ENCODE results near the gene PXMP4. TPM values are rescaled to one million over a fixed set of nuclear protein-coding genes. Genes with fewer than 3 reads are reported as not detected.

The PXMP4 gene
- total RNA-seq, 1 donor from 2014 or later: 12.8 TPM

- no peak for DNase-seq
These were observed 38.3 kb downstream of the PXMP4 start for GRCh38 chr20:33681728-33682353.

GRCh38 chr20:33681288-33681687 is 38.8 kb downstream of the PXMP4 start:
- no peak for DNase-seq

GRCh38 chr20:33680686-33681085 is 39.4 kb downstream of the PXMP4 start:
- no peak for DNase-seq

- DNase-seq: no peak
These were observed 40.2 kb downstream of the PXMP4 start for GRCh38 chr20:33679758-33680485.

DNA sequence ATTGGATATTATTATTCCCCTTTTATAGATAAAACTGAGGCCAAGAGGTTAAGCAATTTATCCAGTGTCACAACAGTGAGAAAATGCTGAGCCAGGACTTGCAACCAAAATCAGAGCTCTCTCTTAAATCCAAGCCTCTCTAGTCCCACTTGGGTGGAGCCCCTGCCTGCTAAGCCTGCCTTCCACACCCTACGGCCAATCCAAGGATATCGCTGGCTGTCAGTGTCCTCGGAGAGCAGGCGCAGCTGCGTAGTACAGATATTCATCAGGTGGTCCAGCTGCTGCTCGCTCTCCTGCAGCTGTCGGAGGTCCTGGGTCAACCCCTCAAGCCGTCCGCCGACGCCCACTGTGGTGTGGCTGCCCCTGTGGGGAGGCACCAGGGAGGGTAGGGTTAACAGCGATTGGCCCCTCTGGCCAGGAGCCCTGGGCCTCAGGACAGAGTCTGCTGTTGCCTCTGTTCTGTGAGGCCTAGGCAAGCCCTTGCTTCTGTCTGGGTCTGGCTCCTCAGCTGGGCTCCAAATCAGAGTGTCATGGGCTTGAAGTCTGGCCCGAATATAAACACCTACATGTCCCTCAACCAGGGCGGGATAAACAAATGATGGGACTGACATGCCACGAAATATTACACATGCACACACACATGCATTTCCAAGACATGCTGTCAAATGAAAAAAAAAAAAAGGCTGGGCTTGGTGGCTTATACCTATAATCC is 42.0 kb downstream of the PXMP4 start:
- DNase-seq: peak; percentile 19

- no peak for DNase-seq
These were observed 43.2 kb downstream of the PXMP4 start for GRCh38 chr20:33676652-33677645.

GRCh38 chr20:33676121-33676520 is 44.0 kb downstream of the PXMP4 start:
- DNase-seq: no peak

DNA sequence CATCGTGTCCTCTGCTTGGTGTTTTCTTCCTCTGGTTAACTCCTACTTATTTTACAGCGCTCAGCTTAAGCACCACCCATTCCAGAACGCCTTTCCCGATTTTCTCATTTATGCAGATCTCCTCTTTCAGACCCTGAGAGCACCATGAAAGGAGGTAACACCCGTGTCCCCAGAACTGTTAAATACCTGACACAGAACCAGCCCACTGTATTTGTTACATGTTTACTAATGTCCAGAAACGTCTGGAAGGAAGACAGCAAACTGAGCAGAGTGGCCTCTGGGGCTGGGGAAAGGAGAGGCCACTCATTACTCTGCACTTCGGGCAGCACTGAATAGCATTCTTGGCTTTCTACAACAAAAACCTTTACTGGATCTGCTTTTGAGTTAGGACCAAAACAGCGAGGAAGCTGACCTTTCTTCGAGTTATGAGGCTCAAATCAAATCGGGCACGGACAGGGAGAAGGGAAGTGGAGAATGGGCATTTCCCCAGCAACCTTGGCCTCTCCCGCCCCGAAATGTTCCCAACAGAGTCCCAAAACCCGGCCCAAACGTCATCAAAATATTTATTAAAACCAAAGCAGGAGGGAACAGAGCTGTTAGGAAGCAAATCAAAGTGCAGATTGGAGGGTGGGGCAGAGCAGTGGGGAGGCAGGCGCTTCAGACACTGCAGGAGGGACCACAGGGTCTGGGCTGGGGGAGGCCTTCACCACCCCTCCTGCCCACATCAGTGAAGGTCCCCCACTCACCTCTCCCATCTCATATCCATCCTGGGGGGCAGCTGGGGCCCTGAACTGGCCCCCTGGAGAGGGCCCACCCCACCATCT is 44.8 kb downstream of the PXMP4 start:
- DNase-seq: peak; percentile 46

GRCh38 chr20:33674294-33675135 is 45.6 kb downstream of the PXMP4 start, which contains the start of gene NECAB3:
TSS of gene NECAB3 (minus strand) at chr20:33674428. CDS start at chr20:33674352, 76 bp downstream.
- peak; percentile 68 for DNase-seq

GRCh38 chr20:33673410-33674293 is 46.5 kb downstream of the PXMP4 start:
- no peak for DNase-seq

DNA sequence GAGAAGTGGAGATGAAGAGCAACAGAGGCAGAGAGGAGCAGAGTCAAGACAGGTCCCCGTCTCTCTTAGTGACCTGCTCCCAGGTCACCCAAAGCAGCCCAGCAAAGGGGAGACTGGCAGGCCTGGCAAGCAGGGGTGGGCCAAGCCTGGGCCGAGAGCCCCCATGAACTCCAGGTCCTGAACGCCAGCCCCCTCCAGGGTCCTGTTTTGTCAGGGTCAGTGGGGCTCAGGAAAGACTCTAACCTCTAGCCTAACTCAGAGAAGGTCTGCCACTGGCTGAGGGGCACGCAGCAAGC is 47.0 kb downstream of the PXMP4 start:
- no peak for DNase-seq

DNA sequence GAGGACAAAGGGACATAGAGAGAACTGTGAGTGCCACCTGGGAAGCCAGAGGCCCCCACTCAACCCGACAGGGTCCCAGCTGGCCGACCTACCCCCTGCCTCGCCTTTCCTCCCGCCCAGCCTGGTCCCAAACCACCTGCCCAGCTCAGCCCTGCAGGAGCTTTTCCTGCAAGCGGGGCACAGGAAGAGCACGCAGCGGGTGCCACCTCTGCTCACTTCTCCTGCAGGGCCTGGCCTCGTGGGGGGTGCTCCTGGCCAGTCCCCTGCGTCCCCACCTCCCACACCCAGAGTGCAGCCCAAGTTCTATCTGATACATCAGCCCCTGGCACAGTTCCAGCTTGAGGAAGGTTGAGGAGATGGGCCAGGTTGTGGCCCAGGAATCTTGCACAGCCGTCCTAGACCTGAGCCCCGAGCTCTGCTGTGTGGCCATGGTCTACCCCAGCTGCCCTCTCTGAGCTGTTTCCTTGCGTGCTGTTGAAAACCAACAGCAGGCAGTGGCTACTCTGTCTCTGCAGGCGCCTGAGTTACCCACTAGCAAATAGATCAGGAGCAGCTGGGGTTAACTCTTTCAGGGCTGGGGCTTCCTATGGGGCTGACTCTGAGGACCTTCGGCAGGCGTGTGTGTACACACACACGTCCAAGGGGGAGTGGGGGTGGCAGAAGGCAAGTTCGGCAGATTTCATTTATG is 47.5 kb downstream of the PXMP4 start:
- DNase-seq: no peak

DNA sequence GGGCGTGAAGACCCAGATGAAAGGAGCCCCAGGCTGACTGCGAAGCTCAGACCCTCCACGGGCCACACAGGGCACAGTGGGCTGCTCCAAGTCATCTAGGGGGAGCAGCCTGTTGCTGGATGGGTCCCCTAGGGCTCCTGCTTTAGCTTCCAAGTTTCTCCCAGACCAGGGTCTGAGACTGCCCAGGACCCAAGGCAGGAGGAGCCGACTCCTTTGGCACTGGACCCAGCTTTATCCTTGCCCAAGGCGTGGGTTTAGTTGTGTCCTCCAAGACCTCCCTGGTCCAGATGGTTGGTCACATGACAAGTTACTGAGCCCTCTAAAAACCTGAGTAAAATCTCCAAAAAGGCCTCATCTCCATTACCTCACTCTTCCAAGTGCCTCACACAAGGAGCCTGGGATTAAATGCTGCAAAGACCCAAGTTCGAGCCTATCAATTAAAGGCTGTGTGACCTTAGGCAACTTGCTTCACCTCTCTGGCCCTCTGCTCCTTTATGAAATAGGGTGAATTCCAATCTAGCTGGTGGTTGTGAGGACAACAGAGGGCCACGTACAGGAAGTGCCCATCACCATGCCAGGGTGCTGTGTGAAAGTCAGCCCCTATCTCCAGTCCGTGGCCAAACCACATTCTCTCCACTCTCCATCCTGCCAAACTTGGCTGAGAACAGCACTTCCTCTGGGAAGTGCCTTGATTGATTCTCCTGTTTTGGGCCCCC is 48.4 kb downstream of the PXMP4 start:
- DNase-seq: no peak

GRCh38 chr20:33670715-33671499 is 49.2 kb downstream of the PXMP4 start:
- no peak for DNase-seq

- DNase-seq: no peak
These were observed 50.1 kb downstream of the PXMP4 start for GRCh38 chr20:33669873-33670640.

GRCh38 chr20:33669224-33669623 is 50.9 kb downstream of the PXMP4 start:
- DNase-seq: no peak
